Stimulated activated CD4-positive, alpha-beta T cell treated with anti-CD3 and anti-CD28 coated beads, Interleukin-4, amount 100 ng/mL, for 4 hours (primary cell): ENCODE results near the gene BLVRA.
A peak's percentile ranks its signal among the peaks of the same experiment; 100 is the strongest.
"Not testable (repeated sequence)": the region's sequence is repeated elsewhere in the genome, so short reads cannot be mapped to it uniquely, and the experiment has no call there.

Experiments used
- DNase-seq, 2 experiments: peaks; one replicate each; pipeline ENCODE4 v3.0.0-alpha.2; 2020

The BLVRA gene

DNA sequence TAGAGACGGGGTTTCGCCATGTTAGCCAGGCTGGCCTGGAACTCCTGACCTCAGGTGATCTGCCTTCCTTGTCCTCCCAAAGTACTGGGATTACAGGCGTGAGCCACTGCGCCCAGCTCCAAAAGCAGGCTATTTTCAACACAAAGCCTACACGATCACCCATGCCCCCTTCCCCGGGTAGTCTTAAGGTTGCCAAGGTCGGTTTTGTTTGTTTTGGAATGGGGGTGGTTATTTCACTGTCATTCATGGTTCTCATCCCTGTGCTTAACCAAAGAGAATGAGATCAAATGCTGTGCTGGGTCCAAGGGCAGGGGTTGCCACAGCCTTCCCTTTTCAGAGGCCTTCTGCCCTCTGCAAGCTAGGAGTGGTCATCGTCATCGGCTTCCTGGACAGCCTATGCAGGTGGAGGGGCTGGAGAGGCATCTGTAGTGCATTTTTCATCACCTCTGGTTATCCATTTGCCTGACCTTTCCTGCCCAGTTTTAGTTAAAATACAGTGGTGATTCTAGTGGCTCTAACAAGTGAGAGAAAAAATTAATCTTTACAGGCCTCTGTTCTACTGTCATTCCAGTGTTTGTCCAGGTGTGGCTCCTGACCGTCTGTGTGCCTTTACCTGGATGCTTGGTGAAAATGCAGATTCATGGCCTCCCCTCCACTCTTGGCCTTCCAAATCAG is 11.4 kb downstream of the BLVRA start:
- DNase-seq, result no peak

DNA sequence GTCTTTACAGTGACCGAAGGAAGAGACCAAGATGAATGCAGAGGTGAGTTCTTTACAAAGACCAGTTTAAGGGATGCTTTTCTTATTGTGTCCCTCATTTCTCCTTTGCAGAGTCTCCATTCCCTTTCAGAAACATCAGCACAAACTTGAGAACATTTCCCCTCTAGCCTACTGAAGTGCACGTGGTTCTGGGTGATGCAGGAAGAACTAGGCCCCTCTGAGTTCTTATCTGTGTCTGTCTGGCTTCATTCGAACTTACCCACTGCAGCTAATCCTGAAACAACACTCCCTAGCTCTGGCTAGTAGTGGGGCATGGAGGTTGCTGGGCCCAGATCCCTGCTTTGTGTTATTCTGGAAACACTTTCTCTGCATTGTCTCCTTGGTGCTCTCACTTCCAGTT is 12.6 kb downstream of the BLVRA start:
- no peak for DNase-seq

- DNase-seq, result no peak
Measured at GRCh38 chr7:43771573-43771972, 13.1 kb downstream of the BLVRA start.

DNA sequence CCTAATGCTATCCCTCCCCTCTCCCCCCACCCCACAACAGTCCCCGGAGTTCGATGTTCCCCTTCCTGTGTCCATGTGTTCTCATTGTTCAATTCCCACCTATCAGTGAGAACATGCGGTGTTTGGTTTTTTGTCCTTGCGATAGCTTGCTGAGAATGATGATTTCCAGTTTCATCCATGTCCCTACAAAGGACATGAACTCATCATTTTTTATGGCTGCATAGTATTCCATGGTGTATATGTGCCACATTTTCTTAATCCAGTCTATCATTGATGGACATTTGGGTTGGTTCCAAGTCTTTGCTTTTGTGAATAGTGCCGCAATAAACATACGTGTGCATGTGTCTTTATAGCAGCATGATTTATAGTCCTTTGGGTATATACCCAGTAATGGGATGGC is 14.8 kb downstream of the BLVRA start:
- not testable (repeated sequence) for DNase-seq

- not testable (repeated sequence) for DNase-seq
Measured at GRCh38 chr7:43775255-43775654, 16.8 kb downstream of the BLVRA start.

- DNase-seq, result not testable (repeated sequence)
Measured at GRCh38 chr7:43778293-43779044, 20.0 kb downstream of the BLVRA start.

DNA sequence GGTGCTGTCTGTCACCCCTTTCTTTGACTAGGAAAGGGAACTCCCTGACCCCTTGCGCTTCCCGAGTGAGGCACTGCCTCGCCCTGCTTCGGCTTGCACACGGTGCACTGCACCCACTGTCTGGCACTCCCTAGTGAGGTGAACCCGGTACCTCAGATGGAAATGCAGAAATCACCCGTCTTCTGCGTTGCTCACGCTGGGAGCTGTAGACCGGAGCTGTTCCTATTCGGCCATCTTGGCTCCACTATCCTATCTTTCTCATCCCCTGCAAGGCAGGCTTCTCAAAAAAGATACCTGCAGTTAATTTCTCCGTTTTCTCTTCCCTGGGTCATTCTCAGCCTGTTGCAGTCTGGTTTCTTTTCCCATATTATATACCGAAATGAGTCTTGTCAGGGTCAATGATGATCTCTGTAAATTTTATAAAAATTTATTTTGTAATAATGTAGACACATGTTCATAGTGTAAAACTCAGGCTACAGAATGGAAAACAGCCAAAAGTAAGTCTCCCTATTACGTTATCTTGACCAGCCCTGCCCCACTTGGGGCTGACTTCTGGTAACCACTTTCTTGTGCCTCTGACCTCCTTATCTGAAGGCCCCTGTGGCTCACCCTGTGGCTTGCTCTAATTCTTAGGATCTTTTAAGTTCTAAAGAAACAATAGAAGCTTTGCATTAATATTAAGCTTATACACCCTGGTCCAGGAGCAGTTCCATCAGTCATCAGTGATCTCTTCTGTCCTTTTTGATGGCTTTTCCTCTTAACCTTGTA is 20.7 kb downstream of the BLVRA start:
- DNase-seq, result no peak

DNA sequence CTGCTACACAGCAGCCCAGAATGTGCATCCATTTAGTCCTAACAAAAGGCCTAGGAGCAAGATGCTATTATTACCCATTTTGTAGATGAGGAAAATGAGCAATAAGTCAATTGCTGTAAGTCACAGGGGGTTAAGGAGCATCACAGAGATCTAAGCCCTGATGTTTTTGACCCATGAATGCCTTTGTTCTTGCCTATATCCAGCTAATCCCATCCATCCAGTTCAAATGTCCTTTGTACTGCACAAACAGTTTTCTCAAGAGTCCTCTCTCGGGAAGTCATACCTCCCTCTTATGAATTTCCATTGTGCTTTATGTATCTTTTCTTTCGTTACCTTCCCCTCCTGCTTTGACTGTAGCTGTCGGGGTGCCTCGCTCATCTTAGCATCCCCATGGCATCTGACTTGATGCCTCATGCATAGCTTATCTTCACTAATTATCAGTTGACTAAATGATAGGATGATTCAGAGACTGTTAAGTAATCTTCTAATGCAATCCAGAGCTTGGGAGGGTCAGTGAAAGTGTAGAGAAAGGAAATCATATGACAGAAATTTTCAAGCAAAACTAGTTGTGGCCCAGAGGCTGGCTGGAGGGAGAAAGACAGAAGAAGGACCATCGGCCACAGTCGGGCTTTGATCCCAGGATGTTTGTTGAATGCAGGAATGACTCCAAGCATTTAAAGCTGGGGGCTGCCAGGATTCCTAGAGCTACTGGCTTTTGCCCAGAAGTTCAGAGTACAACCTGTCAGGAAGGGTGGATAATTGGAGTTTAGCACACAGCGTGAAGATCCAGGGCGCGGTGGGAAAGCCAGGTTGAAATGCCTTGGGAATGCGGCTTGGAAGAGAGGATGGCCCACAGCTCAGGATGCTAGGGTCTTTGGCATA is 23.5 kb downstream of the BLVRA start:
- no peak for DNase-seq

DNA sequence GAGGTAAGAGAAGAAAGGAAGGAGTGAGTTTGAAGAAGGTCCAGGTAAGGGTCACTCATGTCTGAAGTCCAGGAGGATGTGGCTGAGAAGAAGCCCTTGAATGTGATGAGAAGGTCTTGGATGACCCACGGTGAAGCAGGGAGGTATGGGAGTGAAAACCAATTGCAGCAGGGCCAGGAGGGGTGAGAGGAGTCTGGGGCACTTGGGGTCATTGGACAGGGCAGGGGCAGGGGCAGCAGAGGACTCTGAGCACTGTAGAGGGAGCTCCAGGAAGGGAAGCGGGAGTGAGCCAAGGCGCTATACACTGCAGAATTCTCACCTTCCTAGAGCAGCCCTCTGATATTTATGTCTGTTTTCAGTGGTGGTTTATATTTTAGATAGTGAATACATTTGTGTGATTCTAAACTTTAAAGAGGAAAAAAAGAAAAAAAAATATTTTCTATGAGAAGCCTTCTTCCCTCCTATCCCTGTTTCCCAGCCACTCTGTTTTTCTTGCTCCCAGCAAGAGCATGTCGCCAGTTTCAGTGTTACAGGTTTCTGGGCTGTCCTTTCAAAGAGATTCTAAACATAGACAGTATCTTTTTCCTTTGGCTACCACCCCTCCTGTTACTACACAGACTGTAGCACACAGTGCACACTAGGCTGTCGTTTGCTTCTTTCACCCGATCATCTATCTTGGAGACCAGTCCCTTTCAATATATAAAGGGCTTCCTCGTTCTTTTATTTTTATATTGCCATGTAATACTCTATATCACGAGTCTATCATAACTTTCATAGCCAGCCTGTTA is 24.5 kb downstream of the BLVRA start:
- no peak for DNase-seq

- DNase-seq, result no peak
Measured at GRCh38 chr7:43784030-43784584, 25.6 kb downstream of the BLVRA start.

GRCh38 chr7:43784585-43785087 is 26.2 kb downstream of the BLVRA start:
- DNase-seq, result peak in 1 of 2 experiments; percentile 24

- DNase-seq, result no peak
Measured at GRCh38 chr7:43785420-43785819, 26.9 kb downstream of the BLVRA start.

DNA sequence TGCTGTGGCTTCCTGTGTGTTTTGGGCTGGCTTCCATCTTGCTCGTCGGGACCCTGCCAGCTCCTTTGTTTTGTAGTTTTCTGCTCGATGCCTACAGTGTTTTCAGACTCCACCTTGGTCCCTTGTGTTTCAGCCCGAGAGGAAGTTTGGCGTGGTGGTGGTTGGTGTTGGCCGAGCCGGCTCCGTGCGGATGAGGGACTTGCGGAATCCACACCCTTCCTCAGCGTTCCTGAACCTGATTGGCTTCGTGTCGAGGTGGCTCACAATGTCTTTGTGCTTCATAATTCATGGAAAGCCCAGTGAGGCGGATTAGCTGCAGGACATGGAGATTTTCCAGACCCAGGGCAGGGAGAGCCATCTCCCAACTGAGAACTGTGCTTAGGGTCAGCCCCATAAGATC is 29.3 kb downstream of the BLVRA start:
- no peak for DNase-seq

GRCh38 chr7:43790006-43790405 is 31.5 kb downstream of the BLVRA start:
- no peak for DNase-seq

- no peak for DNase-seq
Measured at GRCh38 chr7:43790834-43791233, 32.4 kb downstream of the BLVRA start.

- no peak for DNase-seq
Measured at GRCh38 chr7:43791665-43792064, 33.2 kb downstream of the BLVRA start.

GRCh38 chr7:43792471-43793150 is 34.1 kb downstream of the BLVRA start:
- no peak for DNase-seq

- no peak for DNase-seq
Measured at GRCh38 chr7:43799605-43800004, 41.1 kb downstream of the BLVRA start.

- DNase-seq, result no peak
Measured at GRCh38 chr7:43803865-43804264, 45.4 kb downstream of the BLVRA start.

GRCh38 chr7:43808410-43808809 is 49.9 kb downstream of the BLVRA start:
- DNase-seq, result peak in 1 of 2 experiments; percentile 1
